Left colon (tissue), 2 donors: ENCODE data around the gene TRIM32. TPM values are rescaled to one million over a fixed set of nuclear protein-coding genes. Genes with fewer than 3 reads are reported as not detected.
"Not testable (repeated sequence)": the region's sequence is repeated elsewhere in the genome, so short reads cannot be mapped to it uniquely, and the experiment has no call there.

Experiments
- ATAC-seq: fragments of 200-7000 bp; cut with Tn5 transposase; one replicate; pipeline ENCODE4 v1.9.1; 2020; ENCODE audit warnings: mild to moderate bottlenecking, moderate library complexity
- DNase-seq, 2 donors: peaks; one replicate each; pipeline ENCODE4 v3.0.0-alpha.2; 2020
- intact Hi-C, 2 donors: fragments of 100-400 bp; cut with DNase I in 1 of 2; cut with micrococcal nuclease in 1 of 2; formaldehyde crosslinking; loops; one replicate each; pipeline versions ENCODE4 v1.11.2 to v1.14.0; 2022; cut with DNase I, micrococcal nuclease
- total RNA-seq, 2 donors: library from RNA; stranded (reverse); fragmentation: NEBNext Ultra II Directional; extraction: Animal tissue kit (Norgen Biotek cat#: 25700); gene quantifications; one replicate each; pipeline ENCODE4 v1.2.1, GENCODE V29; 2021
- donor health status: DM: no; HTN: no; CAD: no.
- donor health status: DM: yes; HTN: yes; CAD: no.

The TRIM32 gene
- total RNA-seq, 2 donors from 2014 or later = 11.4 to 17.7 TPM

- DNase-seq (no peak), ATAC-seq (no peak)
- intact Hi-C loops = no loop called here
Measured at GRCh38 chr9:116668970-116669695, 18.0 kb upstream of the TRIM32 start.

GRCh38 chr9:116671605-116672004, 15.5 kb upstream of the TRIM32 start:
- no peak for ATAC-seq
- no peak for DNase-seq
- intact Hi-C loops = no loop called here

- ATAC-seq = no peak
- no peak for DNase-seq
- intact Hi-C loops = no loop called here
Measured at GRCh38 chr9:116673375-116673774, 13.7 kb upstream of the TRIM32 start.

- intact Hi-C loops = no loop called here
- DNase-seq (no peak), ATAC-seq (no peak)
Measured at GRCh38 chr9:116674210-116674980, 12.7 kb upstream of the TRIM32 start.

GRCh38 chr9:116683535-116683934, 3.6 kb upstream of the TRIM32 start:
- intact Hi-C loops = no loop called here
- DNase-seq (no peak), ATAC-seq (no peak)

GRCh38 chr9:116685166-116685565, 1.9 kb upstream of the TRIM32 start:
- DNase-seq (no peak), ATAC-seq (no peak)
- intact Hi-C loops = no loop called here

GRCh38 chr9:116686135-116686534, 970 bp upstream of the TRIM32 start:
- ATAC-seq (no peak), DNase-seq (no peak)

GRCh38 chr9:116686693-116687073, 422 bp upstream of the TRIM32 start:
- peak; percentile 31 for ATAC-seq
- intact Hi-C loops = no loop called here
- peak in 1 of 2 donors; percentile 14 for DNase-seq

More at GRCh38 chr9:116686135-116686534, 970 bp upstream of the TRIM32 start:
- intact Hi-C loops = no loop called here

GRCh38 chr9:116687754-116688135, 640 bp downstream of the TRIM32 start:
- ATAC-seq (peak; percentile 15), DNase-seq (peak in 1 of 2 donors; percentile 15)
- intact Hi-C loops = no loop called here

- ATAC-seq (no peak), DNase-seq (no peak)
Measured at GRCh38 chr9:116688806-116689485, 1.8 kb downstream of the TRIM32 start.

GRCh38 chr9:116689486-116690032, 2.5 kb downstream of the TRIM32 start:
- peak; percentile 34 for ATAC-seq
- no peak for DNase-seq
- intact Hi-C loops = no loop called here

More at GRCh38 chr9:116688806-116689485, 1.8 kb downstream of the TRIM32 start:
- intact Hi-C loops = no loop called here

GRCh38 chr9:116690805-116691204, 3.7 kb downstream of the TRIM32 start:
- ATAC-seq, DNase-seq, intact Hi-C loops: not testable (repeated sequence)

GRCh38 chr9:116691607-116692006, 4.5 kb downstream of the TRIM32 start:
- DNase-seq = no peak
- ATAC-seq = no peak
- intact Hi-C loops = no loop called here

- ATAC-seq (peak; percentile 39), DNase-seq (no peak)
- intact Hi-C loops = no loop called here
Measured at GRCh38 chr9:116692616-116693015, 5.5 kb downstream of the TRIM32 start.

GRCh38 chr9:116693233-116693731, 6.2 kb downstream of the TRIM32 start:
- DNase-seq (no peak), ATAC-seq (peak; percentile 60)
- intact Hi-C loops = no loop called here

- DNase-seq (no peak), ATAC-seq (peak; percentile 21)
- intact Hi-C loops = no loop called here
Measured at GRCh38 chr9:116694785-116695291, 7.7 kb downstream of the TRIM32 start.

GRCh38 chr9:116695438-116695837, 8.3 kb downstream of the TRIM32 start:
- ATAC-seq = no peak
- no peak for DNase-seq

GRCh38 chr9:116697362-116697761, 10.3 kb downstream of the TRIM32 start:
- DNase-seq (no peak), ATAC-seq (no peak)
- intact Hi-C loops = no loop called here

More at GRCh38 chr9:116695438-116695837, 8.3 kb downstream of the TRIM32 start:
- intact Hi-C loops = no loop called here

- no peak for DNase-seq
- no peak for ATAC-seq
- intact Hi-C loops = no loop called here
Measured at GRCh38 chr9:116697887-116698286, 10.8 kb downstream of the TRIM32 start.
